ENCODE results near the gene SLCO4A1.
A peak's percentile ranks its signal among the peaks of the same experiment; 100 is the strongest.

The SLCO4A1 gene

DNA sequence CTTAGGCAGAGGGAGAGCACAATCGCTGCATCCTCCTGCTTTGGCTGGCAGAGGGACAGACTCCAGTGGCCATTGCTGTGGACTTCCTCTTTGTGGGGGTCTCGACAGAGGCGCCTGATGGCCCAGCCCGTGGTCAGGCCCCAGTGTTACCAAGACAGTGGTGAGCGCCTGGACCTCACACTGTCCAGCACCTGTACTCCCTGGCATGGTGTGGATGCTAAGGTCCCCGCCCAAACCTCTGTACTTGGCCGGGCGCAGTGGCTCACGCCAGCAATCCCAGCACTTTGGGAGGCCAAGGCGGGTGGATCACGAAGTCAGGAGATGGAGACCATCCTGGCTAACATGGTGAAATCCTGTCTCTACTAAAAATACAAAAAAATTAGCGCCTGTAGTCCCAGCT lies 64.0 kb downstream of the SLCO4A1 start:
- no peak overlapping the region for H3K4me3 ChIP-seq (ENCODE audit: low read depth, low read length)
- TF ChIP-seq, protein P1, sequence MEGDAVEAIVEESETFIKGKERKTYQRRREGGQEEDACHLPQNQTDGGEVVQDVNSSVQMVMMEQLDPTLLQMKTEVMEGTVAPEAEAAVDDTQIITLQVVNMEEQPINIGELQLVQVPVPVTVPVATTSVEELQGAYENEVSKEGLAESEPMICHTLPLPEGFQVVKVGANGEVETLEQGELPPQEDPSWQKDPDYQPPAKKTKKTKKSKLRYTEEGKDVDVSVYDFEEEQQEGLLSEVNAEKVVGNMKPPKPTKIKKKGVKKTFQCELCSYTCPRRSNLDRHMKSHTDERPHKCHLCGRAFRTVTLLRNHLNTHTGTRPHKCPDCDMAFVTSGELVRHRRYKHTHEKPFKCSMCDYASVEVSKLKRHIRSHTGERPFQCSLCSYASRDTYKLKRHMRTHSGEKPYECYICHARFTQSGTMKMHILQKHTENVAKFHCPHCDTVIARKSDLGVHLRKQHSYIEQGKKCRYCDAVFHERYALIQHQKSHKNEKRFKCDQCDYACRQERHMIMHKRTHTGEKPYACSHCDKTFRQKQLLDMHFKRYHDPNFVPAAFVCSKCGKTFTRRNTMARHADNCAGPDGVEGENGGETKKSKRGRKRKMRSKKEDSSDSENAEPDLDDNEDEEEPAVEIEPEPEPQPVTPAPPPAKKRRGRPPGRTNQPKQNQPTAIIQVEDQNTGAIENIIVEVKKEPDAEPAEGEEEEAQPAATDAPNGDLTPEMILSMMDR (IDR thresholded peaks at IDR 0.05; ENCODE audit: borderline replicate concordance, insufficient read depth, low read depth, low read length): no peak

DNA sequence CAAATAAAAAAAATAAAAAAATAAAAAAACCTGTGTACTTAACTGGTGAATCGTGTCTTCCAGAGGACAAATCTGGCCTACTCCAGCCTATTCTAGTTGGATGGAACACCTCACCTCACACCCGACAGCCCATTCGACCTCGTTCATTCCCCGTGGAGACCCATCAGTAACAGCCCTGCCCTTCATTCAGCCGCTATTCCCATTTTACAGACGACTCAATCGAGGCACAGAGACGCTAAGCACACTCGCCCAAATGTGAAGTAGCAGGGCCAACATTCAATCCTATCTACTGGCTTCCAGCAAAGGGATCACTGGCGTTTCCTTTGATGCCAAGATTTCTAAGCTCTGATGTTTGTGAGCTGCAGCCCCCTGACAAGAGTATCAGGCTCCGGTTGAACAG lies 64.6 kb downstream of the SLCO4A1 start:
- H3K4me3 ChIP-seq (ENCODE audit: low read depth, low read length): no peak overlapping the region
- TF ChIP-seq, protein P1 (IDR thresholded peaks at IDR 0.05; ENCODE audit: borderline replicate concordance, insufficient read depth, low read depth, low read length): no peak

DNA sequence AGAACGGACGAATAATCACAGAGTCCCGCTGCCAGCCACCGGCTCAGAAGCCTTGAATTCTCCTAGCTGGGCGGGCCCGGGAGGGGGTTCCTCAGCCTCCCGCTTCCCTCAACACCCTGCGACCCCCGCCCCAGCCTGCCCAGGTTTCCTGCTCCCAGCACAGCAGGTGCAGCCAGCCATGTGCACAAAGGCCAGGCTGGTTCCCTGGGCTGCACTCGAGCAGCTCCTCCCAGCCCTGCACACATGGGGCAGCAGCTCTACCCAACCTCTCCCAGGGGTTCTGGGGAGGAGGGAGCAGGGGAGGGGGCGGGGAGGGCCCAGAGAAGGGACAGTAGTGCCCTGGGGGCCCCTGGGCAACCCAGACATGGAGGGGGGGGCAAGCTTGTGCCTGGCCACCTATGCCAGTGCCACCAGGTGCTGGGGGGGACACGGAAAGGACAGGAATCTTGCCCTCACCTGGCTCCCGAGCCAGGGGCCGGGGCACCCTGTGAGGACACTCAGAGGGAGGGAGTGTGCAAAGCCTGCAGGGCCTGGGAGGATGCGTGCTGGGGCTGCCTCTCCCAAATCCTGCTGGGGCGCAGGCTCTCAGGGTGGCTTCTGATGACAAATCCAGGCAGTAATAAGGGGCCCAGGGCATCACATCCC lies 65.1 kb downstream of the SLCO4A1 start:
- TF ChIP-seq, protein P1 (IDR thresholded peaks at IDR 0.05; ENCODE audit: borderline replicate concordance, insufficient read depth, low read depth, low read length): no peak
- H3K4me3 ChIP-seq (ENCODE audit: low read depth, low read length): no peak overlapping the region

DNA sequence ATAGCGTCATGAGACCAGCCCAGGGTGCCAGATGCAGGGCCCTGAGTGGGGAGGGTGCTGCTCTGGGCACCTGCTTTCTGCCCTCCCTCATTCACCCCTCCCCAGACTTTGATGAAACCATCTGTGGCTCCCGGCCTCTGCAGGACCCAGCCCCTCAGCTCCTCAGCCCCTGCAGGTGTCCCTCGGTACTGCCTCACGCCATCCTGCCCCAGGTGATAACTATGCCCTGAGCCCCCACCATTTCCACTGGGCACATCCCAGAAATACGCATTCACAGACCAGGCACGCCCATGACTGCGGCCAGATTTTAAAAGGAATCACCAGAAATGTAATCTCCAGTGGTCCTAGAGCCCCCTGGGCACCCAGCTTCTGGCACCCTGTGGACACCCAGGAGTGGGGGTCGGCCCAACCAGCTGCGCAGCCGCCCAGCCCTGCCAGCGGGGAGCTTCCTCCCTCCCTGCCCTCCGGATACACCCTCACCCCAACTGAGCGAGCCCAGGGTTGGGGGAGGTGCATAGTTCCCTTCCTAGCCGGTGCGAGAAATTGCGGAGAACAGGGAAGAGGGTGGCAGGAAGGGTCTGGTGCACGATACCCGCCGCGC lies 65.7 kb downstream of the SLCO4A1 start:
- H3K4me3 ChIP-seq (ENCODE audit: low read depth, low read length): no peak overlapping the region
- TF ChIP-seq, protein P1 (IDR thresholded peaks at IDR 0.05; ENCODE audit: borderline replicate concordance, insufficient read depth, low read depth, low read length): peak; percentile 50; the same call in 1 of the 2 replicates

DNA sequence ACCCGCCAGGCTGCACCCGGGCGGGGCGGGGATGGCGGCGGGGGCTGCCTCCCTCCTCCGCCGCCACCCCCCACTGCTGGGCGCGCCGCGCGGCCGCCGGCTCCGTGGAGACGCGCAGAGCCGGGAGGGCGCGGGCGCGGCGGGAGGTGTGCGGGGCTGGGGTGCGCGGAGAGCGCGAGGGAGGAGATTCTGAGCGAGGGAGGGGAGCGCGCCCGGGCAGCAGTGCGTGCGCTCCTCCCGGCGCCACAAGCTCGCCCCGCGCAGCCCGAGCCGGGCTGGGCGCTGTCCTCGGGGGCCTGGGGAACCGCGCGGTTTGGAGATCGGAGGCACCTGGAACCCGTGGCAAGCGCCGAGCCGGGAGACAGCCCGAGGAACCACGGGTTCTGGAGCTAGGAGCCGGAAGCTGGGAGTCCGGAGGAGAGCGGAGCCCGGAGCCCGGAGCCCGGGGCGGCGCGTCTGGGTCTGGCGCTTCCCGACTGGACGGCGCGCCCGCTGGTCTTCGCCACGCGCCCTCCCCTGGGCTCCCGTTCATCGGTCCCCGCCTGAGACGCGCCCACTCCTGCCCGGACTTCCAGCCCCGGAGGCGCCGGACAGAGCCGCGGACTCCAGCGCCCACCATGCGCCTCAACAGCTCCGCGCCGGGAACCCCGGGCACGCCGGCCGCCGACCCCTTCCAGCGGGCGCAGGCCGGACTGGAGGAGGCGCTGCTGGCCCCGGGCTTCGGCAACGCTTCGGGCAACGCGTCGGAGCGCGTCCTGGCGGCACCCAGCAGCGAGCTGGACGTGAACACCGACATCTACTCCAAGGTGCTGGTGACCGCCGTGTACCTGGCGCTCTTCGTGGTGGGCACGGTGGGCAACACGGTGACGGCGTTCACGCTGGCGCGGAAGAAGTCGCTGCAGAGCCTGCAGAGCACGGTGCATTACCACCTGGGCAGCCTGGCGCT lies 66.6 kb downstream of the SLCO4A1 start, which contains the start of gene NTSR1:
Gene NTSR1 (plus strand): TSS at position 246 of the 946 bp plus-strand sequence. CDS start 372 bp downstream, at position 618.
- no peak within 1 kb of the TSS for H3K4me3 ChIP-seq (ENCODE audit: low read depth, low read length)
- TF ChIP-seq, protein P1 (IDR thresholded peaks at IDR 0.05; ENCODE audit: borderline replicate concordance, insufficient read depth, low read depth, low read length): no peak

DNA sequence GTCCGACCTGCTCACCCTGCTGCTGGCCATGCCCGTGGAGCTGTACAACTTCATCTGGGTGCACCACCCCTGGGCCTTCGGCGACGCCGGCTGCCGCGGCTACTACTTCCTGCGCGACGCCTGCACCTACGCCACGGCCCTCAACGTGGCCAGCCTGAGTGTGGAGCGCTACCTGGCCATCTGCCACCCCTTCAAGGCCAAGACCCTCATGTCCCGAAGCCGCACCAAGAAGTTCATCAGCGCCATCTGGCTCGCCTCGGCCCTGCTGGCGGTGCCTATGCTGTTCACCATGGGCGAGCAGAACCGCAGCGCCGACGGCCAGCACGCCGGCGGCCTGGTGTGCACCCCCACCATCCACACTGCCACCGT lies 67.2 kb downstream of the SLCO4A1 start:
- no peak overlapping the region for H3K4me3 ChIP-seq (ENCODE audit: low read depth, low read length)
- TF ChIP-seq, protein P1 (IDR thresholded peaks at IDR 0.05; ENCODE audit: borderline replicate concordance, insufficient read depth, low read depth, low read length): no peak

Data from GM12875 (cell line).